Esophagus squamous epithelium (tissue), 4 donors: ENCODE measurements around the gene PTPN14. TPM values are rescaled to one million over a fixed set of nuclear protein-coding genes. Genes with fewer than 3 reads are reported as not detected.

Experiments used
- total RNA-seq, 4 donors: library from RNA; depleted of rRNA; stranded (reverse); fragments of >200 nt; gene quantifications; one replicate each; pipeline ENCODE4 v1.1.0, GENCODE V29; 2016

PTPN14 gene
- total RNA-seq, 4 donors from 2014 or later: 14.4 to 28.8 (median 15.7) TPM

Other genes with a start within 250 kb of the PTPN14 start
- gene CENPF, start 51.6 kb upstream of the PTPN14 start, total RNA-seq: 10 to 100 TPM; 13.8 to 26.3 (median 18.8) TPM